Amniotic stem cell (primary cell): ENCODE results near the gene COL25A1.
"Not testable (repeated sequence)": the region's sequence is repeated elsewhere in the genome, so short reads cannot be mapped to it uniquely, and the experiment has no call there.

Source experiments
- DNase-seq: peaks from one replicate; lab custom pipeline; 2025; lab: John Stamatoyannopoulos, UW

The COL25A1 gene

GRCh38 chr4:109010521-109010920, 291.9 kb downstream of the COL25A1 start:
- DNase-seq: no peak

- DNase-seq: no peak
These were observed 292.5 kb downstream of the COL25A1 start for GRCh38 chr4:109009909-109010308.

GRCh38 chr4:109007976-109008375, 294.5 kb downstream of the COL25A1 start:
- DNase-seq: no peak

GRCh38 chr4:109005523-109005922, 296.9 kb downstream of the COL25A1 start:
- DNase-seq: no peak

- DNase-seq: no peak
These were observed 298.0 kb downstream of the COL25A1 start for GRCh38 chr4:109004418-109004817.

- DNase-seq: no peak
These were observed 298.5 kb downstream of the COL25A1 start for GRCh38 chr4:109003964-109004363.

- no peak for DNase-seq
These were observed 310.7 kb downstream of the COL25A1 start for GRCh38 chr4:108991551-108992328.

GRCh38 chr4:108988464-108989195, 313.8 kb downstream of the COL25A1 start:
- no peak for DNase-seq

- DNase-seq: not testable (repeated sequence)
These were observed 318.0 kb downstream of the COL25A1 start for GRCh38 chr4:108984495-108984894.

- no peak for DNase-seq
These were observed 319.9 kb downstream of the COL25A1 start for GRCh38 chr4:108982402-108983185.

- DNase-seq: no peak
These were observed 321.8 kb downstream of the COL25A1 start for GRCh38 chr4:108980455-108981239.

GRCh38 chr4:108979759-108980158, 322.7 kb downstream of the COL25A1 start:
- no peak for DNase-seq

- no peak for DNase-seq
These were observed 324.4 kb downstream of the COL25A1 start for GRCh38 chr4:108978066-108978465.

- no peak for DNase-seq
These were observed 329.7 kb downstream of the COL25A1 start for GRCh38 chr4:108972613-108973283.

GRCh38 chr4:108971473-108971872, 331.0 kb downstream of the COL25A1 start:
- DNase-seq: no peak

- no peak for DNase-seq
These were observed 336.9 kb downstream of the COL25A1 start for GRCh38 chr4:108965472-108966076.

GRCh38 chr4:108965016-108965415, 337.4 kb downstream of the COL25A1 start:
- DNase-seq: no peak

GRCh38 chr4:108963910-108964309, 338.5 kb downstream of the COL25A1 start:
- no peak for DNase-seq

GRCh38 chr4:108959491-108959890, 343.0 kb downstream of the COL25A1 start:
- no peak for DNase-seq

GRCh38 chr4:108954880-108955279, 347.6 kb downstream of the COL25A1 start:
- DNase-seq: no peak

- no peak for DNase-seq
These were observed 348.5 kb downstream of the COL25A1 start for GRCh38 chr4:108953941-108954340.
